HG03097 (cell line): ENCODE results near the gene MAP4.

Source experiments
- ATAC-seq: cut with Tn5 transposase; IDR thresholded peaks from one replicate; pipeline ENCODE4 v1.9.1; 2021; ENCODE audit not compliant: unreplicated experiment, low FRiP score

Gene MAP4

DNA sequence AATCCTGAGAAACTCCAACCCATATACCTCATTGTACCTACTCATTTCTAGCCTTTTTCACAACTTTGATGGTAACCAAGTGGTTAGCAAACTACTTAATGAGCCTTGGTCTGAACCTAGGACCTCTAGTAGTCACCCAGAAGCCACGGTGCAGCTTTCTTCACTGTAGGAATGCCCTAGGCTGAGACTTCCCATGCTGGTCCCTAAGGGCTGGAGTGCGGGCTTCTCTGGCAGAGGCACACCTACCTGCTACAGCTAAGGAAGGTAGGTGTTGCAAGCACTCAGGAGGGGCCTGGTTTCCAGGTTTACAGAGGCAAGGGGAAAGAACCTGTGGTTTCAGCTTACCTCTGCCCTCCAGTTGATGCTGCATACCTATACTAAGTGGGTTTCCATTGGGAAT lies 147.9 kb downstream of the MAP4 start:
- ATAC-seq = no peak

DNA sequence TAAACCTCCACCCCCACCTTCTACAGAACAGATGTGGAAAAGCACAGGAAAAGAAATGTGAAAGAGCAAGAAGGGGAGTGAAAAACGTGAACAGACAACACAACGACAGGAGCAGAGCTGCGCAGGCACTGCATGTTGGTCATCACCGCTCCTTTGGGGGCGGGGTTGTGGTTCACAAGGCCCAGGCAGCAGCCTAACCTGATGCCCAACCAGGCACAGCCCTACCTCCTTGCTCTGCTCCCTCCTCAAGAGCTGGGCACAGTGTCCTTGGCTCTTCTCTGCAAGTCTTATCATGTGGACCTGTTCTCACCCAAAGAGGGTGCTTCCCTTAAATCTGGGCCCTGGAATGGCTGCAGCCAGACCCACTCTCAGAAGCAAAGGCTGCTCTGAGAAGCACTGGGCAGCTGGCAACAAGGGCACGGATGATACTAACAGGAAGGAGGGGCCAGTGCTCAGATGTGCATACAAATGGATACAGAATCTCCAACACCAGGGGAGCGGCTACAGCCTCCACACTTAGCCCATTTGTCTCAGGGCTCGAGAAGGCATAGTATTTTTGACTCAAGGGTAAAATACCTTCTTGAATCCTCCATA lies 148.7 kb downstream of the MAP4 start:
- no peak for ATAC-seq

DNA sequence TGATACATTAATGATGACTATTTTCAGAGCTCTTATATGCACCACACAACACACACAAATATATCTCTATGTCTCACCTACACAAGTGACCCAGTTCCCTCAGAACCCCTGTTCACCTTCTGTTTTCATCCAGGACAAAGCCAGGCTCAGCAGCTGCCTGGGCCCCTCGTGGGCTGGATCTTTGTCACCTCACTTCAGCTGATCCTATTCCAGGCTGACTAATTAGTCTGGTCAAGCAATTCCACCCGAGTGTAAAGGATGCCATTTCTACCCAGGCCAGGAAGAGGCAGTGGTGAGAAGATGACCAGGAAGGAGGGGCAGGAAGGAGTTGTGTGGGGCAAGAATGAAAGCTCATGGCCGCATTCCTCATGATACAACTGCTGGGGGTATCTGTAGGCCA lies 151.0 kb downstream of the MAP4 start:
- no peak for ATAC-seq

DNA sequence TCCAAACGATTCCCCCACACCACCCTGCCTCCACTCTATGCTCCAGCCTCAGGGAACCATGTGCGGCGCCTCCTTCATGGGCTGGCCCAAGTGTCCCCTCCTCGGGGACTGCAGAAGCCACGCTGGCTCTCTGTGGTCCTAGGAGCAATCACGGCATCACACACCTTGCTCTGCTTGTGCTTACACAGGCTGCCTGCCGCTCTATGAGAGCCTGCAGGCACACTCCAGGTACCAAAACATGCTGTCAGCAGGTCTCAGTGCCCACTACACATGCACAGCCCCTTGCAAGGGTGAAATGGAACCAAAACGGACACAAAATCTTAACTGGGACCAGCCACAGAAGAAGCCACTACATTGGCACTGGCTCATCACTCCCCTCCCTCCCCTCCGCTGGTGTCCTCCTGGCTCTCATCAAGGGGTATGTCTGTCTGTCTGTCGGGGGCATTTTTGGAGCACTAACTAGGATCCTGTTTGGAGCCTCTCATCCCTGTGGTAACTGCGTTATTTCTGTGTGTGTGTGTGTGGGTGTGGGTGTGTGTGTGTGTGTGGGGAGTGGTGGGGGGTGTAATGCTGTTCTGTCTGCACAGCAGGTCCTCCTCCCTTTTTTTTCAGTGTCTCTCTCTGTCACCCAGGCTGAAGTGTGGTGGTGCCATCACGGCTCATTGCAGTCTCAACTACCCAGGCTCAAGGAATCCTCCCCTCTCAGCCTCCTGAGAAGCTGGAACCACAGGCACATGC lies 152.7 kb downstream of the MAP4 start:
- ATAC-seq = no peak

DNA sequence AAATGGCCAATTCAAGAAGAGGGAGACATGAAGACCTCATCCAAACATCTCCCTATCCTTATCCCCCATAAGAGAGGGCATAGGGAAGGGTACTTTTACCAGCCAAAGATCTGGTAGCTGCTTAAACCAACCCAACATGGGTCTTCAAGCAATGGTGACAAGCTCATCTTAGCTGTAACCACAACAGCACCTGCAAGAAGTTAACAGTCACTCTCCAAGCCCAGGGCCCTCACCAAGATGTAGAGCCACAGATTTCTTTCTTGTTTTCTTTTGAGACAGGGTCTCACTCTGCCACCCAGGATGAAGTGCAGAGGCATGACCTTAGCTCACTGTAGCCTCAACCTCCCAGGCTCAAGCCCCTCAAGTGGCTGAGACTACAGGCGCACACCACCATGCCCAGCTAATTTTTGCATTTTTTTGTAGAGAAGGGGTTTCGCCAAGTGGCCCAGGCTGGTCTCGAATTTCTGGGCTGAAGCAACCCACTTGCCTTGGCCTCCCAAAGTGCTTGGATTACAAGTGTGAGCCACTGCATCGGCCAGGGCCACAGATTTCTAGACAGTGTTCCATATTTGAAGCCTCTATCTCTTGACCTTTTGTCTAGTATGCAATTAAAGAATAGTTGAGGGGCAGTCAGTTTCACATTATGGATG lies 156.1 kb downstream of the MAP4 start:
- no peak for ATAC-seq

DNA sequence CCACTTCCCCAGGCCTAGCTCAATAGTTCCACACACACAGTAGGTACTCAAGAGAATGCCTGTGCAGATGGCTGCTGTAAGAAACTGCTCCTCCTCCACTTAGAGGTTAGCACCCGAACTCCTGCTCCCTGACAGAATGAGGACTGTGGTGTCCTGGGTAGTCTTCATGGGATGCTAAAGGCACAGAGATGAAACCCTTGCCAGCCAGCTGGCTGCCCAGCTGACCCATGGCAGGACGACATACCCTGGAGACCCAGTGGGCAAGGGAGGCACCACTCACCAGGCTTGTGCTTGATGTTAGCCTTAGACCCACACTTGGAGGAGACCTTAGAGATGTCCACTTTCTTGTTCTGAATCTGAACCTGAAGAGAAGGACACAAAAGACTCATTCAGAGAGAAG lies 159.1 kb downstream of the MAP4 start:
- ATAC-seq = no peak

- no peak for ATAC-seq
Observed at GRCh38 chr3:47856669-47857068, 159.5 kb downstream of the MAP4 start.

GRCh38 chr3:47855461-47856383 lies 160.5 kb downstream of the MAP4 start:
- no peak for ATAC-seq

GRCh38 chr3:47854720-47855455 lies 161.3 kb downstream of the MAP4 start:
- no peak for ATAC-seq

DNA sequence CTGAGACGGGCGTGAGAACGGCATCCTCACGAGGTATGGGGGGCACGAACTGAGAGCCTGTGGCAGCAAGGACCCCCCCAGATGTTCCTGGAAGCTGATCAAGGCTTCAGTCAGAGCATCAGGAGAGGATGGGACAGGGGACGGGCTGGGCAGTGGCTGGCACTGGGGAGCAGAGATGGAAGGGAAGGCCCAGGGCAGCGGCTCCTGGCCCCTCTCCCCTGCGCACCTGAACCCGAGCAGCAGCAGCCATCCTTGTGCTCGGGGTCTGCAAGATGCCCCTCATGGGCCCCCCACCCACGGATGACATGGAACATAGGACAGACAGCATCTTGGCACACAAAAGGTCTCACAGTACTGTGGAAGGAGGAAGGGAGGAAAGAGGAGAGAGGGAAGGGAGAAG lies 161.9 kb downstream of the MAP4 start:
- no peak for ATAC-seq

DNA sequence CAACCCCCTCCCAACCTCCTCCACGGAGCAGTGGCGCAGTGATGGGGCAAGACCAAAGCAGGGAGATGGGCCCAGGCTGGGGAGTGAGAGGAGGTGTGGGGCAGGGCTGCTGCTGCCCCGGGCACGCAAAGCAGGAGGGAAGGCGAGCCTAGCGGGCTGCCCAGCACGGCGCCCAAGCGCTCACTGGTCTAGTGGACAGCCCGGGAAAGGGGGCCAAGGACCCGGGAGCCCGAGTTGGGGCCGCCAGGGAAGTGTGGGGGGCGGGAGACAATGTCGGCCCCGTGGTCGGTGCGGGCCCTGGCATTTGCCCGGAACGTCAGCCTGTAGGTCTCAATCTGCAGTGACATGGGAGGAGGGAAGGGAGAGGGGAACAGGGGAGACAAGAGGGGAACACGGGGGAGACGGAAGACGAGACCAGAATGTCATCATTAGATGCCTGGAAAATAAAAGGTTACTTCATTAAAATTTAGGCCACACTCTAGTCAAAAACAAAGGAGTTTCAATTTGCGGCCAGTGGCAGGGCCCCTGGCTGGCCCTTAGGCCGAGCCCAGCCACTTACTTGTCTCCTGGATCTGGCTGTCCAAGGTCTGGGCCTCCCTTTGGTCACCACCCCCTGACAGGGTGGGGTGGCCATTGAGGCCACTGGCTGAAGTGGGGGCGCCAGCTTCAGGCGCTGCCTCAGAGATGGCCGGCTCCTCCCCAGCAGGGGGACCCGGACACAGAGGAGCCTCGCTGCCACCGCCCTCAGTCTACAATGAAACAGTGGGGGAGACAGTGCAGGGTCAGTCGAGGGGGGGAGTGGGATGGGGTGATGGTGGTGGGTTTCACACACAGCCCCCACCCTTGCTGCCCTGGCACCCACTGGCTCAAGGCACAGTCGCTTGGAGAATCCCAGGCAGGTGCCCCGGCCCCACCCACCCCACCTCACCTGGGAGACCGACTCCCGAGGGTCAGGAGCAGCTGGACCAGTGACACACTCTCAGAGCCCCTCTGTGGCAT lies 163.3 kb downstream of the MAP4 start:
- no peak for ATAC-seq

GRCh38 chr3:47851888-47852603 lies 164.2 kb downstream of the MAP4 start:
- no peak for ATAC-seq

DNA sequence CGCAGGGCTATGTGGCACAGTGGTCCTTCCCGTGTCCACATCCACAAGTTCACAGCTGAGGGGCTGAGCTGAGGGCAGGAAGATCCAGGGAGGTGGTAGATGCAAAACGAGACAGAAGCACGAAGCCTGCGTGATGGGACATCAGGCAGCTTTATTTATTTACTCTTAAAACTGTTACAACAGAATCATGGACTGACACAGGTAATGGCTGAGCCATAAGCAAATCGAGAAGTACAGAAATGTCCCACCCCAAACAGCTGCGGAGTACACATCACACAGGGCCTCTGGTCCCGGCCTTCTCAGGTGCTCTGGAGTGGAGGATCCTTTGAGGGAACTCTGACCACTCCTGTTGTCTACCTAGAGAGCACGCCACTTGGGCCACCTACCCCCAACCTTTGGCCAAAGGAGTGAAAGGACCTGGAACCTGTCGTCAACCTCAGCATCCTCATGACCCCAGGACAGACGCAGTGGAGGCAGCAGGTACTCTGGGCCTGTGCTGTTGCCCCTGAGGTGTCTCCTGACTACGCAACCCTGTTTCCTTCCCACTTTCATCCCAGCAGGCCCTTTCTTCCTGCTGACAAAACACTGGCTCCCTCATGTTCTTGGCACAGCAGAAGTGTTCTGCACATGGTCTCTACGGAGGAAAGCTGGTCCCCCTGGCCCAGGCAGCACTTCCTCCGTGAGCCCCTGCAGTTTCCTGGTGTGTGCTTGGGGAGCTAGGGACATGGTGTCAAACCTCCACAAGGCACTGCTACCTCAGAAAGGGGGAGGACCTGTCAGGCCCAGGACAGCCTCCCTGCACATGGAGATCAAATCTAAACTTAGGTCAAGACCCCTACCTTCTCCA lies 165.4 kb downstream of the MAP4 start:
- no peak for ATAC-seq

DNA sequence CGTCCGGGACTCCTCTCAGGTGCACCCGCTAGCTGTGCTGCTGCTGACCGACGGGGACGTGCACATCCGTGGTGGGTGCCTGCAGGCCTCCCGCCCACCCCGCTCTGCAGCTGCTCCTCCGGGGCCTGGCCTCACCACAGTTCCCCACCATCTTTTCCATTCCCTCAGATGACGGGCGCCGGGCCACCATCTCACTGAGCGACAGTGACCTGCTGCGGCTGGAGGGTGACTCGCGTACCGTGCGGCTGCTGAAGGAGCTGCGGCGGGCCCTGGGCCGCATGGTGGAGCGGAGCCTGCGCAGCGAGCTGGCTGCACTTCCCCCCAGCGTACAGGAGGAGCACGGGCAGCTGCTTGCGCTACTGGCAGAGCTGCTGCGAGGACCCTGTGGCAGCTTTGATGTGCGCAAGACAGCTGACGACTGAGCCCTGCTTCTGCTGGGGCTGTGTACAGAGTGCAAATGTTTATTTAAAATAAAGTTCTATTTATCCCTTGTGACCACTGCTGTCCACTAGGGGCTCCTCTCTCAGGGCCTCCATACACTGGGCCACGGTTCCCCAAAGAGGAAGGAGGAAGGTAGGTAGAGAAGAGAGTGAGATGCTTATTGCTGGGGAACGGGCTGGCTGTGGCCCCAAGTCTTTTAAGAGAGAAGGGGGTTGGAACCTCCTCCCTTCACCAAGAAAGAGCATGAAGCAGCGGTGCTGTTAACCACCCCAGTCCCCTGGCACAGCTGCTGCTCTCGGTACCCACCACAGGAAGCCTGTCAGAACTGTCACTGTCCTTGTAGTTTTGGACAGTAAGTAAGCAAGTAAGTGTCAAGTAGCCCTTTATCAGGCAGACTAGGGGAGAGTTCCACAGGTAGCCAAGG lies 166.3 kb downstream of the MAP4 start:
- no peak for ATAC-seq

- ATAC-seq = no peak
Observed at GRCh38 chr3:47849186-47849698, 167.0 kb downstream of the MAP4 start.

DNA sequence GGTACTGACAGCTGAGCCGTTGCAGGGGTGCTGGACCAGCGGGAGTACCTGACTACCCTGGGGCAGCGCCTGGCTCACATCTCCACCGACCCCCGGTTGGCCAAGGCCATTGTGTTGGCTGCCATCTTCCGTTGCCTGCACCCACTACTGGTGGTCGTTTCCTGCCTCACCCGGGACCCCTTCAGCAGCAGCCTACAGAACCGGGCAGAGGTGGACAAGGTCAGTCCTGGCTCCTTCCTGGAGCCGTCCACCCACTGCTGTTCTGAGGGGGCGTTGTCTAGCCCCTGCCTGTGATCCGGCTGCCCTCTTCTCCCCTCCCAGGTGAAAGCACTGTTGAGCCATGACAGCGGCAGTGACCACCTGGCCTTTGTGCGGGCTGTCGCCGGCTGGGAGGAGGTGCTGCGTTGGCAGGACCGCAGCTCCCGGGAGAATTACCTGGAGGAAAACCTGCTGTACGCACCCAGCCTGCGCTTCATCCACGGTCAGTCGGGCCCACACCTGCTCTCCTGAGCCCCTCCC lies 167.6 kb downstream of the MAP4 start:
- no peak for ATAC-seq
